GM23338 (cell line): ENCODE measurements around the gene S100A5. TPM values are rescaled to one million over a fixed set of nuclear protein-coding genes. Genes with fewer than 3 reads are reported as not detected.

Source experiments
- ATAC-seq: fragments of 200-7000 bp; cut with Tn5 transposase; 3 replicates; pipeline ENCODE4 v1.9.1; 2020
- DNase-seq: peaks from one replicate; pipeline ENCODE4 v3.0.0-alpha.2; 2015; ENCODE audit warnings: low spot score
- H2AFZ ChIP-seq: fragments of 200-600 bp; sonication (generic); 2 replicates; pipeline ENCODE4 v1.8.0; 2016; ENCODE audit warnings: antibody characterized with exemption, mild to moderate bottlenecking, moderate library complexity
- H3F3A ChIP-seq: fragments of 200-600 bp; sonication (generic); replicated peaks from 2 replicates; pipeline ENCODE4 v1.8.0; 2017; ENCODE audit warnings: antibody characterized with exemption, mixed run types, low read depth
- H3K27ac ChIP-seq: fragments of 200-600 bp; sonication (generic); 2 replicates; pipeline ENCODE4 v1.6.1; 2016; ENCODE audit warnings: low read depth
- H3K27me3 ChIP-seq: fragments of 200-600 bp; sonication (generic); 2 replicates; pipeline ENCODE4 v1.8.0; 2016; ENCODE audit warnings: mild to moderate bottlenecking, mixed run types, moderate library complexity; ENCODE audit not compliant: insufficient read depth
- H3K36me3 ChIP-seq: fragments of 200-600 bp; sonication (generic); 2 replicates; pipeline ENCODE4 v1.8.0; 2016; ENCODE audit warnings: mild to moderate bottlenecking; ENCODE audit not compliant: insufficient read depth
- H3K4me1 ChIP-seq: fragments of 200-600 bp; sonication (generic); 2 replicates; pipeline ENCODE4 v1.8.0; 2016; ENCODE audit warnings: mild to moderate bottlenecking, moderate library complexity; ENCODE audit not compliant: insufficient read depth
- H3K4me2 ChIP-seq: fragments of 200-600 bp; sonication (generic); 2 replicates; pipeline ENCODE4 v1.7.1; 2017; ENCODE audit warnings: mixed run types
- H3K4me3 ChIP-seq: fragments of 200-600 bp; sonication (generic); 2 replicates; pipeline ENCODE4 v1.6.1; 2016; ENCODE audit warnings: mixed run types
- H3K79me2 ChIP-seq: fragments of 200-600 bp; sonication (generic); replicated peaks from 2 replicates; pipeline ENCODE4 v1.8.0; 2017; ENCODE audit warnings: mild to moderate bottlenecking; ENCODE audit not compliant: insufficient read depth
- H3K9me2 ChIP-seq: fragments of 200-600 bp; sonication (generic); 2 replicates; pipeline ENCODE4 v1.8.0; 2017; ENCODE audit not compliant: insufficient read depth
- H4K20me1 ChIP-seq: fragments of 200-600 bp; sonication (generic); replicated peaks from 2 replicates; pipeline ENCODE4 v1.8.0; 2017; ENCODE audit warnings: mild to moderate bottlenecking; ENCODE audit not compliant: insufficient read depth
- H3K27ac Mint-ChIP-seq: 2 replicates; pipeline ENCODE4 v1.8.0; 2020; ENCODE audit warnings: inconsistent platforms, mild to moderate bottlenecking, moderate library complexity, mixed read lengths
- H3K27me3 Mint-ChIP-seq: 3 replicates; pipeline ENCODE4 v1.8.0; 2022; ENCODE audit warnings: low read depth, mild to moderate bottlenecking, moderate library complexity, mixed read lengths, inconsistent platforms; ENCODE audit not compliant: insufficient read depth, poor library complexity
- H3K36me3 Mint-ChIP-seq: 3 replicates; pipeline ENCODE4 v1.8.0; 2021; ENCODE audit warnings: low read depth, mild to moderate bottlenecking, inconsistent platforms, moderate library complexity, mixed read lengths
- H3K4me1 Mint-ChIP-seq: 3 replicates; pipeline ENCODE4 v1.8.0; 2020; ENCODE audit warnings: mild to moderate bottlenecking, inconsistent platforms, mixed read lengths
- H3K4me3 Mint-ChIP-seq: 3 replicates; pipeline ENCODE4 v1.8.0; 2021; ENCODE audit warnings: moderate library complexity, mild to moderate bottlenecking, inconsistent platforms, mixed read lengths
- H3K9me3 Mint-ChIP-seq: 3 replicates; pipeline ENCODE4 v1.8.0; 2020; ENCODE audit warnings: moderate library complexity, mild to moderate bottlenecking, inconsistent platforms, mixed read lengths
- CREB1 ChIP-seq: fragments of 250-450 bp; sonication (Bioruptor Pico); IDR thresholded peaks from 2 replicates; pipeline ENCODE4 v1.5.0; 2020; ENCODE audit warnings: low read depth, mild to moderate bottlenecking, moderate library complexity
- CTCF ChIP-seq, 2 experiments: fragments of 200-600 bp in 1 of 2; sonication (generic) in 1 of 2; conservative IDR thresholded peaks; 2 replicates each; pipeline versions ENCODE4 v1.5.1 to v1.6.1; 2016 to 2017; ENCODE audit warnings: antibody characterized with exemption in 2 of 2, low read depth in 2 of 2, mild to moderate bottlenecking in 2 of 2, moderate library complexity in 1 of 2
- EZH2 ChIP-seq: fragments of 200-600 bp; sonication (generic); IDR thresholded peaks from one replicate; pipeline ENCODE4 v1.8.0; 2017; ENCODE audit warnings: antibody characterized with exemption, mild to moderate bottlenecking, low read depth; ENCODE audit not compliant: unreplicated experiment
- EZH2phosphoT487 ChIP-seq: fragments of 200-600 bp; sonication (generic); IDR thresholded peaks from one replicate; pipeline ENCODE4 v1.8.1; 2018; ENCODE audit warnings: antibody characterized with exemption; ENCODE audit not compliant: unreplicated experiment
- JUNB ChIP-seq: IDR thresholded peaks from one replicate; pipeline ENCODE4 v1.6.1; 2016; ENCODE audit warnings: antibody characterized with exemption; ENCODE audit not compliant: unreplicated experiment
- NANOG ChIP-seq: IDR thresholded peaks from 2 replicates; pipeline ENCODE4 v1.6.1; 2016; ENCODE audit warnings: antibody characterized with exemption, borderline replicate concordance
- POLR2AphosphoS5 ChIP-seq: IDR thresholded peaks from 2 replicates; pipeline ENCODE4 v1.6.1; 2016; ENCODE audit warnings: antibody characterized with exemption, low read depth
- STAT1 ChIP-seq: IDR thresholded peaks from one replicate; pipeline ENCODE4 v1.6.1; 2016; ENCODE audit warnings: antibody characterized with exemption; ENCODE audit not compliant: unreplicated experiment
- ZNF114 ChIP-seq: fragments of 250-450 bp; sonication (Bioruptor Pico); IDR thresholded peaks from 2 replicates; pipeline ENCODE4 v1.5.0; 2020; ENCODE audit warnings: mild to moderate bottlenecking, moderate library complexity
- ZNF331 ChIP-seq: fragments of 250-450 bp; sonication (Bioruptor Pico); IDR thresholded peaks from 2 replicates; pipeline ENCODE4 v1.5.0; 2020; ENCODE audit warnings: low read depth, mild to moderate bottlenecking, moderate library complexity
- ZNF462 ChIP-seq: fragments of 250-450 bp; sonication (Bioruptor Pico); IDR thresholded peaks from 2 replicates; pipeline ENCODE4 v1.5.0; 2020; ENCODE audit warnings: mild to moderate bottlenecking, moderate library complexity
- polyA plus RNA-seq: library from polyadenylated mRNA; unstranded; fragments of >200 nt; fragmentation: Nextera tagmentation; extraction: Ambion mirVana; gene quantifications from 2 replicates; pipeline ENCODE4 v1.2.1, GENCODE V29; 2016
- total RNA-seq: library from RNA; depleted of rRNA; stranded (reverse); fragments of >200 nt; shearing (Covaris generic); gene quantifications from 2 replicates; pipeline ENCODE4 v1.2.3, GENCODE V29; 2014
- TF ChIP-seq, protein P1 (sequence below): IDR thresholded peaks from 2 replicates; pipeline ENCODE4 v1.6.1; 2016; ENCODE audit warnings: antibody characterized with exemption
- TF ChIP-seq, protein P2 (sequence below): IDR thresholded peaks from one replicate; pipeline ENCODE4 v1.6.1; 2018; ENCODE audit warnings: antibody characterized with exemption; ENCODE audit not compliant: unreplicated experiment

The S100A5 gene
- total and polyA plus RNA-seq, 2 experiments from 2014 or later, result 0.47 TPM; not detected in 1

DNA sequence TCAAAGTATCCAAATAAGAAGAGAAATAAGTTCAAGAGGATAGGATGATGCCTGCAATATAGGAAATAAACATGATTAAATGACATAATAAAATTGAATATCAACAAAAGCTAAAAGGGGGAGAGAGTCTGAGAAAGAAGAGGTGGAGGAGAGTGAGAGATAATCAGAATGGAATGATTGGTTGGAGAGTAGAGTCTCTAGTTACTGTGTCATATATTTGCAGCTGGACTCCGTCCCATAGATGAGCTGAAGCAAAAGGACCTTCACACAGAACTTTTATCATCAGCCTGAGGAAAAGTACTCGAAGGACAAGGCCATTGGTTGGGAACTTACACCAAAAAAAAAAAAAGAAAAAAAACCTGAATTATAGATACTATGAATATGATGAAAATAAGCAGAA lies 47.7 kb upstream of the S100A5 start:
- Histone ChIP-seq H4K20me1 (no peaks in the 10 kb centered on the region), H3F3A (no peaks in the 10 kb centered on the region), H3K79me2 (no peaks in the 10 kb centered on the region), H3K27me3 (no peaks in the 10 kb centered on the region), H3K9me2 (no peaks in the 10 kb centered on the region), H3K4me2 (no peak overlapping the region), H3K4me3 (no peak overlapping the region), H3K27ac (no peak overlapping the region), H3K36me3 (no peaks in the 10 kb centered on the region), H2AFZ (0 out of 2 replicates have a peak overlapping the region, but pooled peaks have one; percentile 60), H3K4me1 (peaks cover 6% of the 10 kb centered on the region; the same call in 1 of the 2 replicates)
- Mint-ChIP-seq H3K36me3 (no peaks in the 10 kb centered on the region), H3K27ac (no peak overlapping the region), H3K9me3 (no peaks in the 10 kb centered on the region), H3K4me1 (peaks cover 12% of the 10 kb centered on the region), H3K4me3 (no peak overlapping the region), H3K27me3 (peaks cover 9% of the 10 kb centered on the region)
- ATAC-seq (no peak), DNase-seq (no peak)
- TF ChIP-seq ZNF114 (CRISPR knock-in tag), result no peak
- no peak for TF ChIP-seq NANOG
- TF ChIP-seq CREB1 (CRISPR knock-in tag), result no peak
- no peak for TF ChIP-seq ZNF331 (CRISPR knock-in tag)
- TF ChIP-seq CTCF (conservative IDR thresholded peaks at IDR 0.05; ENCODE audit: low read depth in 2 of 2), result no peak
- no peak for TF ChIP-seq POLR2AphosphoS5
- no peak for TF ChIP-seq ZNF462 (CRISPR knock-in tag)
- TF ChIP-seq JUNB, result no peak
- TF ChIP-seq EZH2phosphoT487, result no peak
- TF ChIP-seq, protein P1, sequence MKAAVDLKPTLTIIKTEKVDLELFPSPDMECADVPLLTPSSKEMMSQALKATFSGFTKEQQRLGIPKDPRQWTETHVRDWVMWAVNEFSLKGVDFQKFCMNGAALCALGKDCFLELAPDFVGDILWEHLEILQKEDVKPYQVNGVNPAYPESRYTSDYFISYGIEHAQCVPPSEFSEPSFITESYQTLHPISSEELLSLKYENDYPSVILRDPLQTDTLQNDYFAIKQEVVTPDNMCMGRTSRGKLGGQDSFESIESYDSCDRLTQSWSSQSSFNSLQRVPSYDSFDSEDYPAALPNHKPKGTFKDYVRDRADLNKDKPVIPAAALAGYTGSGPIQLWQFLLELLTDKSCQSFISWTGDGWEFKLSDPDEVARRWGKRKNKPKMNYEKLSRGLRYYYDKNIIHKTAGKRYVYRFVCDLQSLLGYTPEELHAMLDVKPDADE, result no peak
- TF ChIP-seq EZH2, result no peak
- TF ChIP-seq STAT1, result no peak
- TF ChIP-seq, protein P2, sequence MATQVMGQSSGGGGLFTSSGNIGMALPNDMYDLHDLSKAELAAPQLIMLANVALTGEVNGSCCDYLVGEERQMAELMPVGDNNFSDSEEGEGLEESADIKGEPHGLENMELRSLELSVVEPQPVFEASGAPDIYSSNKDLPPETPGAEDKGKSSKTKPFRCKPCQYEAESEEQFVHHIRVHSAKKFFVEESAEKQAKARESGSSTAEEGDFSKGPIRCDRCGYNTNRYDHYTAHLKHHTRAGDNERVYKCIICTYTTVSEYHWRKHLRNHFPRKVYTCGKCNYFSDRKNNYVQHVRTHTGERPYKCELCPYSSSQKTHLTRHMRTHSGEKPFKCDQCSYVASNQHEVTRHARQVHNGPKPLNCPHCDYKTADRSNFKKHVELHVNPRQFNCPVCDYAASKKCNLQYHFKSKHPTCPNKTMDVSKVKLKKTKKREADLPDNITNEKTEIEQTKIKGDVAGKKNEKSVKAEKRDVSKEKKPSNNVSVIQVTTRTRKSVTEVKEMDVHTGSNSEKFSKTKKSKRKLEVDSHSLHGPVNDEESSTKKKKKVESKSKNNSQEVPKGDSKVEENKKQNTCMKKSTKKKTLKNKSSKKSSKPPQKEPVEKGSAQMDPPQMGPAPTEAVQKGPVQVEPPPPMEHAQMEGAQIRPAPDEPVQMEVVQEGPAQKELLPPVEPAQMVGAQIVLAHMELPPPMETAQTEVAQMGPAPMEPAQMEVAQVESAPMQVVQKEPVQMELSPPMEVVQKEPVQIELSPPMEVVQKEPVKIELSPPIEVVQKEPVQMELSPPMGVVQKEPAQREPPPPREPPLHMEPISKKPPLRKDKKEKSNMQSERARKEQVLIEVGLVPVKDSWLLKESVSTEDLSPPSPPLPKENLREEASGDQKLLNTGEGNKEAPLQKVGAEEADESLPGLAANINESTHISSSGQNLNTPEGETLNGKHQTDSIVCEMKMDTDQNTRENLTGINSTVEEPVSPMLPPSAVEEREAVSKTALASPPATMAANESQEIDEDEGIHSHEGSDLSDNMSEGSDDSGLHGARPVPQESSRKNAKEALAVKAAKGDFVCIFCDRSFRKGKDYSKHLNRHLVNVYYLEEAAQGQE, result no peak
